ENCODE measurements around the gene TNFRSF21.
"Not testable (repeated sequence)": the region's sequence is repeated elsewhere in the genome, so short reads cannot be mapped to it uniquely, and the experiment has no call there.

The TNFRSF21 gene

DNA sequence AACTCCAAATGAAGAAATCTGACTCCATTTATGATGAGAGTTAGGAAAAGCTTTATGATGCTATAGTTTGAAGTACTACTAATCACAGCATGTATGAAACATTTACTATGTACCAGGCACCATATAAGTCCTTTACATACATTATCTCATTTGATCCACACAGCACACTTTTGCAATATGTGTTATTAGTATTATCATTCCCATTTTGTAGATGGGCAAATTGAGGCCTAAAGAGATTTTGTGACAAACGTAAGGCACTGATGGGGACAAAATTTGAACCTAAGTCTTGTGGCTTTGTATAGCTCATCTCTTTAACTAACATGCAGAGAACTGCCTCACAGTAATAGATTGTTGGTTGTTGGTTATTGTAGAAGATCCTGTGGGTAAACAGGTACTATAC, 14.2 kb upstream of the TNFRSF21 start:
- in situ Hi-C loops (cut with HindIII; ENCODE audit: low sequenced_read_pairs): no loop called here
- DNase-seq (ENCODE audit: low read depth, low spot score): no peak
- no peak overlapping the region for H3K4me3 ChIP-seq (ENCODE audit: low read depth, low read length)
- no peak for TF ChIP-seq CTCF (IDR thresholded peaks at IDR 0.05; ENCODE audit: low read depth, low read length)

DNA sequence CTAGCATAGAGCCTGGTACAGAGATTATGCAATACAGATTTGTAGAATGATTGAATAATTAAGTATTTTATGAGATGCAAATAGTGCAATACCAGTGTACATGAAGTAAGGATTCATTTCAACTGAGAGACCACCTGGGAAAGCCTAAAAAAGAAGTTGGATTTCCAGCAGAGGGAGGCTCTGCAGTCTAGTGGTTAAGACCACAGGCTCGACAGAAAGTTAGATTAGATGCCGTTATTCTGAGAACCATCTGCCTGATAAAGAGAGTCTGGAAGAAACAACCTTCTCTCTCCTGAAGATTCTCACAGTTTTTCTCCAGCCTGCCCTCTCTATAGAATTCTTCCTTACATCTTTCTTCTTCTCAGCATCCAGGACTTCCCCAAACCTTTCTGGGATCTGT, 13.6 kb upstream of the TNFRSF21 start:
- no peak overlapping the region for H3K4me3 ChIP-seq (ENCODE audit: low read depth, low read length)
- no peak for TF ChIP-seq CTCF (IDR thresholded peaks at IDR 0.05; ENCODE audit: low read depth, low read length)
- in situ Hi-C loops (cut with HindIII; ENCODE audit: low sequenced_read_pairs): no loop called here
- DNase-seq (ENCODE audit: low read depth, low spot score): no peak

- H3K4me3 ChIP-seq (ENCODE audit: low read depth, low read length): no peak overlapping the region
- no peak for DNase-seq (ENCODE audit: low read depth, low spot score)
- in situ Hi-C loops (cut with HindIII; ENCODE audit: low sequenced_read_pairs): no loop called here
- no peak for TF ChIP-seq CTCF (IDR thresholded peaks at IDR 0.05; ENCODE audit: low read depth, low read length)
Observed at GRCh38 chr6:47321577-47321976, 11.9 kb upstream of the TNFRSF21 start.

- no peak overlapping the region for H3K4me3 ChIP-seq (ENCODE audit: low read depth, low read length)
- in situ Hi-C loops (cut with HindIII; ENCODE audit: low sequenced_read_pairs): no loop called here
- TF ChIP-seq CTCF (IDR thresholded peaks at IDR 0.05; ENCODE audit: low read depth, low read length): no peak
- no peak for DNase-seq (ENCODE audit: low read depth, low spot score)
Observed at GRCh38 chr6:47319867-47320266, 10.2 kb upstream of the TNFRSF21 start.

- no peak overlapping the region for H3K4me3 ChIP-seq (ENCODE audit: low read depth, low read length)
- in situ Hi-C loops (cut with HindIII; ENCODE audit: low sequenced_read_pairs): no loop called here
- DNase-seq (ENCODE audit: low read depth, low spot score): no peak
- no peak for TF ChIP-seq CTCF (IDR thresholded peaks at IDR 0.05; ENCODE audit: low read depth, low read length)
Observed at GRCh38 chr6:47319382-47319781, 9.7 kb upstream of the TNFRSF21 start.

GRCh38 chr6:47318236-47318989, 8.7 kb upstream of the TNFRSF21 start:
- no peak overlapping the region for H3K4me3 ChIP-seq (ENCODE audit: low read depth, low read length)
- in situ Hi-C loops (cut with HindIII; ENCODE audit: low sequenced_read_pairs): no loop called here
- no peak for DNase-seq (ENCODE audit: low read depth, low spot score)

DNA sequence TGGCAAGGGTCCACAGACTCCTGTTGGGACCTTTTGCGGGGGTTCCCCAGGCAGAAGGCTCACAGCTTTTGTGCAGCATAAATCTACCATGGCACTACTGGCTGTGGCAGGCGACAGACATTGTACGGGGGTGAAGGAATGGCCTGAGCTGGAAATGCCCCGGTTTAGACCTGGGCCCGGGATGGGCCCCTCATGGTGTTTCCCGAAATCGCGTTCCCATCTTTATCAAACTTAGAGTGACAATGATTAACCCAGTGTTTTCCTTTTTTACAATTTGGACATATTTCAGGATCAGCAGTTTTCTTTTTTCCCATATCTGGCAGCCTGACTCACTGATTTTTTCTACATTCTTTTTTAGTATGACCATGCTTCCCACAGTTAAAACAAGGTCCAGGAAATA, 5.5 kb upstream of the TNFRSF21 start:
- H3K4me3 ChIP-seq (ENCODE audit: low read depth, low read length); in situ Hi-C loops (cut with HindIII; ENCODE audit: low sequenced_read_pairs); DNase-seq (ENCODE audit: low read depth, low spot score): not testable (repeated sequence)

More at GRCh38 chr6:47318236-47318989, 8.7 kb upstream of the TNFRSF21 start:
- TF ChIP-seq CTCF (IDR thresholded peaks at IDR 0.05; ENCODE audit: low read depth, low read length): no peak

Data from astrocyte of the spinal cord (primary cell).